SK-N-SH treated with all-trans-retinoic acid at 6 μM for 48 hours (cell line): Measurements from ENCODE around the gene LRRN4CL.
A peak's percentile ranks its signal among the peaks of the same experiment; 100 is the strongest.

ENCODE experiments used
- ATAC-seq: fragments of 200-7000 bp; cut with Tn5 transposase; 3 replicates; pipeline ENCODE4 v1.9.1; 2020; ENCODE audit warnings: mild to moderate bottlenecking, moderate library complexity
- ARNTL ChIP-seq: fragments of 450-650 bp; formaldehyde crosslinking; IDR thresholded peaks from 2 replicates; pipeline ENCODE4 v1.5.0; 2020; ENCODE audit warnings: low read depth, mild to moderate bottlenecking, moderate library complexity, borderline replicate concordance
- BACH2 ChIP-seq: fragments of 250-450 bp; sonication (Bioruptor Pico); IDR thresholded peaks from 2 replicates; pipeline ENCODE4 v1.9.0; 2021; ENCODE audit warnings: mild to moderate bottlenecking, borderline replicate concordance
- CSDC2 ChIP-seq: fragments of 250-450 bp; sonication (Bioruptor Pico); IDR thresholded peaks from 2 replicates; pipeline ENCODE4 v1.5.0; 2020; ENCODE audit warnings: mild to moderate bottlenecking, moderate library complexity
- ISL1 ChIP-seq: fragments of 250-450 bp; sonication (Bioruptor Pico); IDR thresholded peaks from 2 replicates; pipeline ENCODE4 v2.1.2; 2022; ENCODE audit warnings: mild to moderate bottlenecking, moderate library complexity
- OSR1 ChIP-seq: fragments of 250-450 bp; sonication (Bioruptor Pico); IDR thresholded peaks from 2 replicates; pipeline ENCODE4 v1.8.0; 2022; ENCODE audit warnings: moderate library complexity, mild to moderate bottlenecking, inconsistent platforms
- PATZ1 ChIP-seq: fragments of 250-450 bp; sonication (Bioruptor Pico); IDR thresholded peaks from 2 replicates; pipeline ENCODE4 v1.8.0; 2020; ENCODE audit warnings: mild to moderate bottlenecking, moderate library complexity, borderline replicate concordance
- PPARA ChIP-seq: fragments of 250-450 bp; sonication (Bioruptor Pico); IDR thresholded peaks from 2 replicates; pipeline ENCODE4 v1.5.0; 2020; ENCODE audit warnings: mild to moderate bottlenecking, borderline replicate concordance
- RARB ChIP-seq: fragments of 250-450 bp; sonication (Bioruptor Pico); IDR thresholded peaks from 2 replicates; pipeline ENCODE4 v1.8.0; 2021; ENCODE audit warnings: mild to moderate bottlenecking, moderate library complexity
- SNAI2 ChIP-seq: fragments of 250-450 bp; sonication (Bioruptor Pico); IDR thresholded peaks from 2 replicates; pipeline ENCODE4 v1.5.0; 2020; ENCODE audit warnings: mild to moderate bottlenecking, moderate library complexity
- TCF4 ChIP-seq: fragments of 250-450 bp; sonication (Bioruptor Pico); IDR thresholded peaks from 2 replicates; pipeline ENCODE4 v1.8.0; 2021; ENCODE audit warnings: mild to moderate bottlenecking, moderate library complexity, borderline replicate concordance
- TOX ChIP-seq: fragments of 250-450 bp; sonication (Bioruptor Pico); IDR thresholded peaks from 2 replicates; pipeline ENCODE4 v1.8.0; 2021; ENCODE audit warnings: mild to moderate bottlenecking, moderate library complexity, borderline replicate concordance
- TSHZ2 ChIP-seq: fragments of 250-450 bp; sonication (Bioruptor Pico); IDR thresholded peaks from 2 replicates; pipeline ENCODE4 v1.5.0; 2020; ENCODE audit warnings: mild to moderate bottlenecking, moderate library complexity
- ZFP3 ChIP-seq: fragments of 250-450 bp; sonication (Bioruptor Pico); IDR thresholded peaks from 2 replicates; pipeline ENCODE4 v1.5.0; 2020; ENCODE audit warnings: mild to moderate bottlenecking, moderate library complexity
- ZFP30 ChIP-seq: fragments of 450-650 bp; formaldehyde crosslinking; IDR thresholded peaks from 2 replicates; pipeline ENCODE4 v1.5.0; 2022; ENCODE audit warnings: mild to moderate bottlenecking, moderate library complexity
- ZNF565 ChIP-seq: fragments of 450-650 bp; formaldehyde crosslinking; conservative IDR thresholded peaks from 2 replicates; pipeline ENCODE4 v1.5.0; 2020; ENCODE audit warnings: low read depth, mild to moderate bottlenecking, moderate library complexity
- ZNF70 ChIP-seq: fragments of 450-650 bp; formaldehyde crosslinking; IDR thresholded peaks from 2 replicates; pipeline ENCODE4 v1.5.0; 2020; ENCODE audit warnings: mild to moderate bottlenecking, moderate library complexity
- ZNF8 ChIP-seq: fragments of 450-650 bp; formaldehyde crosslinking; IDR thresholded peaks from 2 replicates; pipeline ENCODE4 v1.5.0; 2020; ENCODE audit warnings: mild to moderate bottlenecking, moderate library complexity
- TF ChIP-seq, protein P1 (sequence below): fragments of 250-450 bp; sonication (Bioruptor Pico); IDR thresholded peaks from 2 replicates; pipeline ENCODE4 v1.5.1; 2020; ENCODE audit warnings: low read depth, mild to moderate bottlenecking, moderate library complexity
- TF ChIP-seq, protein P2 (sequence below): fragments of 250-450 bp; sonication (Bioruptor Pico); IDR thresholded peaks from 2 replicates; pipeline ENCODE4 v1.8.0; 2021; ENCODE audit warnings: low read depth, mild to moderate bottlenecking, moderate library complexity, borderline replicate concordance

The LRRN4CL gene

DNA sequence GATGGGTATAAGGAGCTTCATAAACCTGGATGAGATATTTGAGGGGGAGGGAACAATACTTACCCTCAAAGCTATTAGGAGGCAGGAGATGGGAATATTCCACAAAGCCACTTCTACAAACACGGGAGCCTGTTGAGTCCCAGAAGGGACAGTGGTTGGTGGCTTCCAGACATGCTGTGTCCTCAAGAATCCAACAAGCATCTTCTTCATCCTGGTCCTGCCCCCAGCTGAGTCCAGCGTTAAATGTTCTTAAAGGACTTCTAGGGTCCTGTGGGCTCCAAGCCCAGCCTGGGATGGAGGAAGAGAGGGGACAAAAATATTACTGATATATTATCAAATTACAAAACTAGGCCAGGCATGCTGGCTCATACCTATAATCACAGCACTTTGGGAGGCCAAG lies 21.9 kb downstream of the LRRN4CL start (continued):
- TF ChIP-seq BACH2 (CRISPR knock-in tag) (no peak), ZNF8 (CRISPR knock-in tag) (no peak), TCF4 (CRISPR knock-in tag) (no peak)
- TF ChIP-seq, protein P1, sequence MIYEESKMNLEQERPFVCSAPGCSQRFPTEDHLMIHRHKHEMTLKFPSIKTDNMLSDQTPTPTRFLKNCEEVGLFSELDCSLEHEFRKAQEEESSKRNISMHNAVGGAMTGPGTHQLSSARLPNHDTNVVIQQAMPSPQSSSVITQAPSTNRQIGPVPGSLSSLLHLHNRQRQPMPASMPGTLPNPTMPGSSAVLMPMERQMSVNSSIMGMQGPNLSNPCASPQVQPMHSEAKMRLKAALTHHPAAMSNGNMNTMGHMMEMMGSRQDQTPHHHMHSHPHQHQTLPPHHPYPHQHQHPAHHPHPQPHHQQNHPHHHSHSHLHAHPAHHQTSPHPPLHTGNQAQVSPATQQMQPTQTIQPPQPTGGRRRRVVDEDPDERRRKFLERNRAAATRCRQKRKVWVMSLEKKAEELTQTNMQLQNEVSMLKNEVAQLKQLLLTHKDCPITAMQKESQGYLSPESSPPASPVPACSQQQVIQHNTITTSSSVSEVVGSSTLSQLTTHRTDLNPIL (CRISPR knock-in tag) = no peak

- ATAC-seq = no peak
- no peak for TF ChIP-seq ZFP3 (CRISPR knock-in tag)
- TF ChIP-seq, protein P2, sequence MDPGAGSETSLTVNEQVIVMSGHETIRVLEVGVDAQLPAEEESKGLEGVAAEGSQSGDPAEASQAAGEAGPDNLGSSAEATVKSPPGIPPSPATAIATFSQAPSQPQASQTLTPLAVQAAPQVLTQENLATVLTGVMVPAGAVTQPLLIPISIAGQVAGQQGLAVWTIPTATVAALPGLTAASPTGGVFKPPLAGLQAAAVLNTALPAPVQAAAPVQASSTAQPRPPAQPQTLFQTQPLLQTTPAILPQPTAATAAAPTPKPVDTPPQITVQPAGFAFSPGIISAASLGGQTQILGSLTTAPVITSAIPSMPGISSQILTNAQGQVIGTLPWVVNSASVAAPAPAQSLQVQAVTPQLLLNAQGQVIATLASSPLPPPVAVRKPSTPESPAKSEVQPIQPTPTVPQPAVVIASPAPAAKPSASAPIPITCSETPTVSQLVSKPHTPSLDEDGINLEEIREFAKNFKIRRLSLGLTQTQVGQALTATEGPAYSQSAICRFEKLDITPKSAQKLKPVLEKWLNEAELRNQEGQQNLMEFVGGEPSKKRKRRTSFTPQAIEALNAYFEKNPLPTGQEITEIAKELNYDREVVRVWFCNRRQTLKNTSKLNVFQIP (CRISPR knock-in tag) = no peak
- TF ChIP-seq PPARA = no peak
- no peak for TF ChIP-seq CSDC2 (CRISPR knock-in tag)
- no peak for TF ChIP-seq TOX (CRISPR knock-in tag)
- TF ChIP-seq SNAI2 (CRISPR knock-in tag) = no peak
- TF ChIP-seq ZNF70 (CRISPR knock-in tag) = no peak
- TF ChIP-seq RARB (CRISPR knock-in tag) = no peak
- TF ChIP-seq OSR1 = no peak
- TF ChIP-seq TSHZ2 (CRISPR knock-in tag) = no peak
- TF ChIP-seq, protein P1 (CRISPR knock-in tag) = no peak
- no peak for TF ChIP-seq ARNTL (CRISPR knock-in tag)
- no peak for TF ChIP-seq ZNF565 (CRISPR knock-in tag)
- TF ChIP-seq ISL1 (CRISPR knock-in tag) = no peak
- TF ChIP-seq PATZ1 (CRISPR knock-in tag) = no peak
These were observed 22.9 kb downstream of the LRRN4CL start for GRCh38 chr11:62666259-62666926.

- 0 out of 2 replicates have a peak, but pooled peaks have one; percentile 17 for TF ChIP-seq ZFP3 (CRISPR knock-in tag)
- no peak for TF ChIP-seq OSR1
- peak; percentile 45 for ATAC-seq
These were observed 23.6 kb downstream of the LRRN4CL start for GRCh38 chr11:62665599-62666258.

- peak; percentile 92 for ATAC-seq
- TF ChIP-seq TOX (CRISPR knock-in tag) (peak; percentile 95), CSDC2 (CRISPR knock-in tag) (peak; percentile 68; the same call in 1 of the 2 replicates), TSHZ2 (CRISPR knock-in tag) (no peak), ARNTL (CRISPR knock-in tag) (peak; percentile 82; the same call in 1 of the 2 replicates), ZFP30 (CRISPR knock-in tag) (peak; percentile 57; the same call in 1 of the 2 replicates), ZNF565 (CRISPR knock-in tag) (0 out of 2 replicates have a peak, but pooled peaks have one; percentile 74)
- TF ChIP-seq, protein P2 (CRISPR knock-in tag) = peak; percentile 86; the same call in 1 of the 2 replicates
These were observed 24.2 kb downstream of the LRRN4CL start, which contains the start of the genes C11orf98 and CSKMT for GRCh38 chr11:62665075-62665598. TSS of gene C11orf98 (minus strand) at chr11:62665210. CDS start at chr11:62665169, 41 bp downstream. TSS of gene CSKMT (plus strand) at chr11:62665312. CDS start at chr11:62665880, 568 bp downstream.
